ENCODE results near the gene FBXO39.

DNA sequence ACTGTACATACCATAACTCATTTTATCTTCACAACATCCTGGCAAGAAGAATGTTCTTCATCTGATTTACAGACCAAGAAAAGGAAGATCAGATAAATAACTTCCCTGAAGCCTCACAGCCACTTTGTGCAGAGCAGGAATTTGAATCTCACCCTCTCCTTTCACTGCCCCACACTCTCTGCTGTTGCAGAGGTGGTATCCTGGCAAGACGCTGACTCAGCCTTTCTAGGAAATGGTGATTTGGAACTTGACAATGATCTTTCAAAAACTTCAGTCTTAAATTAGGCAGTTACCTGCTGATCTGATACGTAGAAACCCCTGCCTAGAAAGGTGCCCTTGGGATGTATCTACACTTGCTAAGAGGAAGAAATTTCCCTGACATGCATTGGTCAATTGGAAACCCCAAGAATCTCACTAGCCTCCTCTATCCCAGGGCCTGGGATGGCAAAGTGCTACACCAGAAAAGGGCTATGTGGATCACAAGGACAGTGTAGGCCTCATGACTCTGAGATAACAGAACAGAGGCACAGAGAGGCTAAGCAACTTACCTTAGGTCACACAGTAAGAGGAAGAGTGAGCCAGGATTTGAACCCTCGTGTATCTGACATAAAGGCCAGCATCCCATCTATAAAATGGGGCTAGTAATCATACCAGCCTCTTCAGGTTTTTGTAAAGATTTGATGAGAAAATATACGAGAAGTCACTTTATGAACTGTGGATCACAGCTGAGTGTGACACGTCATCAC lies 17.9 kb downstream of the FBXO39 start:
- TF ChIP-seq, protein P1, sequence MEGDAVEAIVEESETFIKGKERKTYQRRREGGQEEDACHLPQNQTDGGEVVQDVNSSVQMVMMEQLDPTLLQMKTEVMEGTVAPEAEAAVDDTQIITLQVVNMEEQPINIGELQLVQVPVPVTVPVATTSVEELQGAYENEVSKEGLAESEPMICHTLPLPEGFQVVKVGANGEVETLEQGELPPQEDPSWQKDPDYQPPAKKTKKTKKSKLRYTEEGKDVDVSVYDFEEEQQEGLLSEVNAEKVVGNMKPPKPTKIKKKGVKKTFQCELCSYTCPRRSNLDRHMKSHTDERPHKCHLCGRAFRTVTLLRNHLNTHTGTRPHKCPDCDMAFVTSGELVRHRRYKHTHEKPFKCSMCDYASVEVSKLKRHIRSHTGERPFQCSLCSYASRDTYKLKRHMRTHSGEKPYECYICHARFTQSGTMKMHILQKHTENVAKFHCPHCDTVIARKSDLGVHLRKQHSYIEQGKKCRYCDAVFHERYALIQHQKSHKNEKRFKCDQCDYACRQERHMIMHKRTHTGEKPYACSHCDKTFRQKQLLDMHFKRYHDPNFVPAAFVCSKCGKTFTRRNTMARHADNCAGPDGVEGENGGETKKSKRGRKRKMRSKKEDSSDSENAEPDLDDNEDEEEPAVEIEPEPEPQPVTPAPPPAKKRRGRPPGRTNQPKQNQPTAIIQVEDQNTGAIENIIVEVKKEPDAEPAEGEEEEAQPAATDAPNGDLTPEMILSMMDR (IDR thresholded peaks at IDR 0.05; ENCODE audit: insufficient read depth, low read length), result no peak
- TF ChIP-seq POLR2AphosphoS5 (IDR thresholded peaks at IDR 0.05; ENCODE audit: low read depth) (no peak), GABPA (IDR thresholded peaks at IDR 0.05; ENCODE audit: low read depth) (no peak), REST (IDR thresholded peaks at IDR 0.05; ENCODE audit: insufficient replicate concordance, low read depth) (no peak), SPI1 (IDR thresholded peaks at IDR 0.05; ENCODE audit: borderline replicate concordance, low read depth) (no peak)

All from HL-60 (cell line).